CD4-positive, alpha-beta T cell treated with Interleukin-1 beta for 1 hour (primary cell): ENCODE measurements around the gene CALCA.
A peak's percentile ranks its signal among the peaks of the same experiment; 100 is the strongest.
"Not testable (repeated sequence)": the region's sequence is repeated elsewhere in the genome, so short reads cannot be mapped to it uniquely, and the experiment has no call there.

Experiments
- DNase-seq, 2 donors: peaks; one replicate each; pipeline ENCODE4 v3.0.0-alpha.2; 2020 to 2022

Gene CALCA

DNA sequence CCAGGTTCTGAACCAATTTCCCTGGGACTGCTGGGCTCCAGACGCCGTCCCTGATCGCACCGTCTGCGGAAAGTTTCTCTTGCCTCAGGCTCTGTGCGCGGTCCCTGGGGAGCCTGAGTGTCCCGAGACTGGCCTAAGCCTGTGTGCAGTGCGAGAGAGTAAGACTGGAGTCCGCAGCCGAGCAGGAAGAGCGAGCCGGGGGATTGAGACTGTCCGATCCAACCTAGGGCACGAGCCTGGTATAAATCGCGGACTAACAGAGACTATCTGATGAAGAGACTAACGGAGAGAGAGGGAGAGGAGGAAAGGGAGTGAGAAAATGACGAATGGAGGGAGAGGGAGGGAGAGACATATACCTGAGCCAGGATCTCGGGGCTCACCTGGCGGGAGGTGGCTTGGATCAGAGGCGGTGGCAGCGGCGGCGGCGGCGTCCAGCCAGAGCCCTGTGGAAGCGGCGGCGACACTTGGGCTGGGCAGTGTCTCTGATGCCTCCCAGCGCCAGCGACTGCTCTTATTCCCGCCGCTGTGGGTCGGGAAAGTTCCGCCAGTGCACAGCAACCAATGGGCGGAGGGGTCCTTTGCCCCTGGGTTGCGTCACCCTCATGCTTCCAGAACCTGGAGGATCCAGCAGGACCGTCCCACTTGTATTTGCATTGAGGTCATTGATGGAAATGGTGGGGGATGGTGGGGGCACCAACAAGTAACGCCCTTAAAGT is at the start of gene CALCA:
Gene CALCA, minus strand, starts transcription at position 487 of the 716 bp plus-strand sequence. CDS start 1,159 bp downstream, outside the sequence.
- no peak for DNase-seq

GRCh38 chr11:15016200-15016599 is 44.0 kb upstream of the CALCA start:
- no peak for DNase-seq

GRCh38 chr11:15011776-15012345 is 39.7 kb upstream of the CALCA start:
- no peak for DNase-seq

DNA sequence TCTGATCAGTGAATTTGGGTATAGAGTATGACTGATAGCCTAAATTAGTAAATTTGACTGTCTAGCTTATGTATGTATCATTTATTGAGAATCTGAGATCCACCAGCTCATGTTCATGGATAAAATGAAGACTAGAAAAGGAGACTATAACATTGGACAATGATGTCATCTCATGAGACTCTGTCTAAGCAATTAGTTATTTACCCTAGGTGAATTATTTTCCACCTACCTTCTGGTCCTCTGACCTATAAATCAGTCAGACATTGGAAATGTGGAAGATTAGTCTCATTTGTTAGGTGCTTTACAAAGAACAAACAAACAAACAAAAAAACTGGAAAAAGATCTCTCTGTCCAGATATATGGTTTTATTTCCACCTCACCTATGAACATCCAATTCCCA is 38.7 kb upstream of the CALCA start:
- DNase-seq, result no peak

- DNase-seq, result peak in 1 of 2 donors; percentile 37
Observed at GRCh38 chr11:15006139-15006759, 34.1 kb upstream of the CALCA start.

GRCh38 chr11:14988133-14988532 is 16.0 kb upstream of the CALCA start:
- not testable (repeated sequence) for DNase-seq

GRCh38 chr11:14981507-14981906 is 9.4 kb upstream of the CALCA start:
- no peak for DNase-seq

DNA sequence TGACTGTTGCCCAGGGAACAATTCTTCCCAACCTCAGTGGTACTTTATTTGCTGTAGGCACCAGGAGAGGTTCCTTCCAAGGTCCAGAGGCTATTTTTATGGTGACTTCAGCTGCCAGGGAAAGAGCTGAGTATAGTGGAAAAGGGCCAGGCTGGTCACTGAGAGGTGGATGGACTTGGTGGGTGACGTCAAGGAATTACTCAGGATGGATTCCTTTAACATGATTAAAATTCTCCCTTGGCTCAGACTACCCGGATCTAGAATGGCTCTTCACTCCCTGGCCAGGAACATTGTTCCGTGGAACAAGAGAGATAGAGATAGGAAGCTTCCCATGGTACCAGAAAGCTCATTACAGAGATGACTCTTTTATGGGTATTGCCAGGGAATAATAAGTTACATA is 8.7 kb upstream of the CALCA start:
- no peak for DNase-seq

- no peak for DNase-seq
Observed at GRCh38 chr11:14977101-14977880, 5.1 kb upstream of the CALCA start.

DNA sequence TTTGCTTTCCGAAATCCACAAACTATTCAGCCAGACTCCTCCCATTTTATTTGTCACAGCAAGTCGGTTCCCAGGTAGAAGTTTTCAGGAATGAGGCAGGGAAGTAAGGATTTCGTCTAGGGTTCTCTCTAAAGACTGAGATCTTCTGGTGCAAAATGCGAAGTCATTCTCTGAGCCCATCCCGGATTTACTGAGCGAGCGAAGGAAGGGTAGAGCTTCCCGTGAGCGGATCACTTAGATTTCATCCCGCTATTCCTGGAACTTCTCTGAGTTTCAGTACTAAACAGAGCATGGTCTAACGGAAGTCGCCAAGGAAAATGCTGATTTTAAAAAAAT is 3.1 kb upstream of the CALCA start:
- DNase-seq, result no peak

DNA sequence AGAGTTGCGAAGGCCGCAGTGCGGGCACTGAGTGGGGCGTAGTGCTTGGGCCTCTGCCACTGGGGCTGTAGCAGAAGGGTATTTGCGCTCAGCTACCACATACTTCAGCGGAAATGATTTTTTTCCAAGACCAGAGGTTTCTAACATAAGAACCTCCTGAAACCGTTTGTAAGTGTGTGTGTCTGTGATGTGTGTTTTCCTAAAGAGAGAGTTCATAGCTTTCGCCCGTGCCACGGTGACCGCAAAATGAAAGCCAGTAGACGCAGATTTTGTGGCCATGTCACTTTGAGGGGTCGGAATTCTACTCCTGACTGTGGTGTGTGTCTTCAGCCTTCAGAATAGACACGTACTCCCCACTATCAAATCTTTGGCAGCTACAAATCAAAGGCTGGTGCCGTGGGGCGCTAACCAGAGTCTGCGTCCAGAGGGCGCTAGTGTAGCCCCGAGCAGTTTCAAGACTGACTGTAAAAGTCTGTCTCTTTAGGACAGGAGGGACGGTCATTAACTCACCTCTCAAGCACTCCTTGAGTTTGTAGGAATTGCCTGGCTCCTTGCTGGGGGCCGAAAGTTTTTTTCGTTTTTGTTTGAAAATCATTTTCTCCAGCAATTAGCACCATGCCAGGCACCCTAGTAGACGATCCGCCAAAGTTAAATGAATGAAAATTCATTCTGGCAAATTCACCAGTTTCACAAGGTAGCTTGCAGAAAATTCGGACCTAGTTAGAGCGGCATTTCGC is 2.5 kb upstream of the CALCA start:
- peak; percentile 41 to 51 for DNase-seq

DNA sequence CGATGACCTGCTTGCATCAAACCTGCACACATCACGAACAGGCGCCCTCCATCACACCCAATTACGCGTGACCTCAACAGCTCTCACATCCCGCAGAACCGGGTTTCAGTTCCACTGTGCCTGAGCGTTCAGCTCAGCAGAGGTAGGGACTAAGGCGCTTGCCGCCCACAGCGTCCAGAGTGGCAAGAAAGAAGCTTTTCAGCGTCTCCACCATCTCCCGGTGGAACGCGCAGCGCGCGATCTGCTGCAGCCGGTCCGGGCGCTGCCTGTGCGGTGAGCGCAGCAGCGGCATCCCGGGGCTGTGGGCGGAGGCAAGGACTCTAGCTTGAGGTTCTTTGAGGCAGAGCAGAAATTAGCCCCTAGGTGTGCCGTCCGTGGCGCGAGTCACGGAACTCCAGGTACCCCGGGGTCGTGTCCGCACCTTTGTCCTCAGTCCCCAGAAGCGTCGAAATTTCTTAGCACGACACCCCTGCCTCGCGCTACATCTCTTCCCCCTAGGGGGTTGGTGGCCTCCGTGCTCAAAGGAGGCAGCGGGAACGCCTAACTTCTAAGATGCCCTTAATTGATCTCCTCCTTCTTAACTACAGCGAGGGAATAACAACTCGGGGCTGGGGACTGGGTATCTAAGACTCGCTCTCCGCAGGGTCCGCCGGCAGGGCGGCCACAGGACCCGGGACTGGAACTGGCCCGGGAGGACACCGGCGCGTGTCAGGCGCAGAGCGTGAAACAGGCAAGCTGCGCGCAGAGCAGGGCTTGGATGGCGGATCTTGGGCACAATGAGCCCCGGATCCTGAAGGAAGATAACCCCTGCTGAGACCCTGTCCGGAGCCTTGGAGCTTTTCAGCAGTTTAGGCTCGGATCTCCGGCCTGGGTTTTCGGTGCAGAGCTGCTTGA is 1.7 kb upstream of the CALCA start:
- DNase-seq, result peak in 1 of 2 donors; percentile 25

GRCh38 chr11:14972581-14973495 is 687 bp upstream of the CALCA start:
- no peak for DNase-seq

- DNase-seq, result peak in 1 of 2 donors; percentile 30
Observed at GRCh38 chr11:14969901-14970323, 2.2 kb downstream of the CALCA start.

GRCh38 chr11:14967581-14968243 is 4.4 kb downstream of the CALCA start:
- no peak for DNase-seq

- DNase-seq, result no peak
Observed at GRCh38 chr11:14956111-14956510, 16.0 kb downstream of the CALCA start.

- no peak for DNase-seq
Observed at GRCh38 chr11:14954581-14954980, 17.6 kb downstream of the CALCA start.

DNA sequence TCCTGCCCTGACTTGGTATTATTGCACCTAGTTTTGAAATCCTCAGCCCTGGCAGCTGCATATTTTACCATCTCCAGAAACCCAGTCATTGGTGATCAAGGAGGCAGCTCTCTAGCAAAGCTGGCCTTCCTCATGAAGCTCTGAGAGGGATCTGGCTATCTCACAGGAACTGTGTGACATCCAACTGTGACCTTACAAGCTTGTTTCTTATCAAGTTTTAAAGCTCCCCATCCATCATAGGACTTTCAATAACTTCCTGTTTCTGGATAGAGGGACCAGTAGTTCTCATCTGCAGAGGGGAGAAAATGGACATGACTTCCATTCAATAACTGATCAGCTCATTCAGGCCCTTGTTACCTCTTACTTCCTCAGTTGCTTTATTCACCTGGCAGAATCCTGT is 18.2 kb downstream of the CALCA start:
- DNase-seq, result no peak

- no peak for DNase-seq
Observed at GRCh38 chr11:14949437-14950147, 22.6 kb downstream of the CALCA start.
